Measurements from ENCODE around the gene KRT23.

GRCh38 chr17:40947929-40948328 lies 10.5 kb upstream of the KRT23 start:
- no peak for TF ChIP-seq CTCF (IDR thresholded peaks at IDR 0.05)
- no peak for TF ChIP-seq POLR2A (IDR thresholded peaks at IDR 0.05)

All from stomach (tissue), 4 donors.